Esophagus squamous epithelium (tissue), 5 donors: Measurements from ENCODE around the gene GXYLT1. TPM values are rescaled to one million over a fixed set of nuclear protein-coding genes. Genes with fewer than 3 reads are reported as not detected.

Experiments used
- DNase-seq: peaks from one replicate; lab custom pipeline; 2025; lab: John Stamatoyannopoulos, UW
- H3K27ac ChIP-seq, 4 donors: fragments of 200-600 bp; sonication (generic); one replicate each; pipeline ENCODE4 v1.5.1; 2016 to 2019; ENCODE audit warnings: mild to moderate bottlenecking in 1 of 4
- H3K27me3 ChIP-seq, 4 donors: fragments of 200-600 bp; sonication (generic); 1 replicate in 3 of 4; 2 replicates in 1 of 4; pipeline versions ENCODE4 v1.5.1 to v1.6.0; 2017 to 2021; ENCODE audit warnings: antibody characterized with exemption in 1 of 4
- H3K36me3 ChIP-seq, 3 donors: fragments of 200-600 bp; sonication (generic); one replicate each; pipeline ENCODE4 v1.5.1; 2016 to 2019
- H3K4me1 ChIP-seq, 3 donors: fragments of 200-600 bp; sonication (generic); one replicate each; pipeline ENCODE4 v1.5.1; 2017 to 2019
- H3K4me3 ChIP-seq, 4 donors: fragments of 200-600 bp; sonication (generic); 1 replicate in 3 of 4; 2 replicates in 1 of 4; pipeline ENCODE4 v1.5.1; 2016 to 2019; ENCODE audit warnings: mild to moderate bottlenecking in 2 of 4, moderate library complexity in 1 of 4
- H3K9me3 ChIP-seq, 3 donors: fragments of 200-600 bp; sonication (generic); one replicate each; pipeline ENCODE4 v1.5.1; 2016 to 2019
- POLR2A ChIP-seq, 4 donors: fragments of 450-650 bp; IDR thresholded peaks; one replicate each; pipeline ENCODE4 v1.6.1; 2017; ENCODE audit warnings: antibody characterized with exemption in 4 of 4, mild to moderate bottlenecking in 4 of 4, moderate library complexity in 3 of 4
- WGBS, 2 donors: methylation state at CpG; one replicate each; pipeline ENCODE4 v1.1.5; 2018; 5-methylcytosine and 5-hydroxymethylcytosine counted together
- intact Hi-C: fragments of 100-400 bp; cut with DNase I; formaldehyde crosslinking; loops from one replicate; pipeline ENCODE4 v1.15.0; 2022
- total RNA-seq, 4 donors: library from RNA; depleted of rRNA; stranded (reverse); fragments of >200 nt; gene quantifications; one replicate each; pipeline ENCODE4 v1.1.0, GENCODE V29; 2016
- TF ChIP-seq, protein P1 (sequence below), 6 experiments: fragments of 450-650 bp in 4 of 6; fragments of 200-600 bp in 2 of 6; sonication (generic) in 2 of 6; IDR thresholded peaks; one replicate each; pipeline ENCODE4 v1.5.1; 2016 to 2019; ENCODE audit warnings: antibody characterized with exemption in 6 of 6, mild to moderate bottlenecking in 4 of 6, moderate library complexity in 4 of 6
- donor health status: DM: yes; HTN: yes; CAD: no.

Gene GXYLT1
- total RNA-seq, 4 donors from 2014 or later, result 6.8 to 14.1 (median 7.4) TPM

DNA sequence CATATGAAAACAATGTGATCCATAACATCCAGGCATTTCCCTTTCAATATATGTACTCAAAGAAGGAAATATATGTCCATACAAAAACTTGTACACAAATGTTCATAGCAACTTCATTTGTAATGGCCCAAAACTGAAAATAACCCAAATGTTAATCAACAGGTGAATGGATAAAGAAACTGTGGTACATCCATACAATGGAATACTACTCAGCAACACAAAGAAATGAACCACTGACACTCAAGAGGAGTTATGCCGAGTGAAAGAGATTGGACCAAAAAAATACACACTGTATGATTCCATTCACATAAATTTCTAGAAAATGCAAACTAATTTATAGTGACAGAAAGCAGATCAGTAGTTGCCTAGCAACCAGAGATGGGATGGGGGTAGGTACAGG, 30.3 kb upstream of the GXYLT1 start:
- no peaks in the 10 kb centered on the region for H3K27me3 ChIP-seq
- no peaks in the 10 kb centered on the region for H3K4me1 ChIP-seq
- WGBS, 2 donors, result 100% methylated on average over 1 of the region's 1 CpG
- intact Hi-C loops, result no loop called here
- no peaks in the 10 kb centered on the region for H3K9me3 ChIP-seq
- no peak for DNase-seq
- TF ChIP-seq, protein P1, sequence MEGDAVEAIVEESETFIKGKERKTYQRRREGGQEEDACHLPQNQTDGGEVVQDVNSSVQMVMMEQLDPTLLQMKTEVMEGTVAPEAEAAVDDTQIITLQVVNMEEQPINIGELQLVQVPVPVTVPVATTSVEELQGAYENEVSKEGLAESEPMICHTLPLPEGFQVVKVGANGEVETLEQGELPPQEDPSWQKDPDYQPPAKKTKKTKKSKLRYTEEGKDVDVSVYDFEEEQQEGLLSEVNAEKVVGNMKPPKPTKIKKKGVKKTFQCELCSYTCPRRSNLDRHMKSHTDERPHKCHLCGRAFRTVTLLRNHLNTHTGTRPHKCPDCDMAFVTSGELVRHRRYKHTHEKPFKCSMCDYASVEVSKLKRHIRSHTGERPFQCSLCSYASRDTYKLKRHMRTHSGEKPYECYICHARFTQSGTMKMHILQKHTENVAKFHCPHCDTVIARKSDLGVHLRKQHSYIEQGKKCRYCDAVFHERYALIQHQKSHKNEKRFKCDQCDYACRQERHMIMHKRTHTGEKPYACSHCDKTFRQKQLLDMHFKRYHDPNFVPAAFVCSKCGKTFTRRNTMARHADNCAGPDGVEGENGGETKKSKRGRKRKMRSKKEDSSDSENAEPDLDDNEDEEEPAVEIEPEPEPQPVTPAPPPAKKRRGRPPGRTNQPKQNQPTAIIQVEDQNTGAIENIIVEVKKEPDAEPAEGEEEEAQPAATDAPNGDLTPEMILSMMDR (IDR thresholded peaks at IDR 0.05), result no peak
- no peak for TF ChIP-seq POLR2A (IDR thresholded peaks at IDR 0.05)
- H3K4me3 ChIP-seq, result no peak overlapping the region
- no peak overlapping the region for H3K27ac ChIP-seq
- peaks cover 0 to 43% (median 0%) of the 10 kb centered on the region in 3 donors for H3K36me3 ChIP-seq

DNA sequence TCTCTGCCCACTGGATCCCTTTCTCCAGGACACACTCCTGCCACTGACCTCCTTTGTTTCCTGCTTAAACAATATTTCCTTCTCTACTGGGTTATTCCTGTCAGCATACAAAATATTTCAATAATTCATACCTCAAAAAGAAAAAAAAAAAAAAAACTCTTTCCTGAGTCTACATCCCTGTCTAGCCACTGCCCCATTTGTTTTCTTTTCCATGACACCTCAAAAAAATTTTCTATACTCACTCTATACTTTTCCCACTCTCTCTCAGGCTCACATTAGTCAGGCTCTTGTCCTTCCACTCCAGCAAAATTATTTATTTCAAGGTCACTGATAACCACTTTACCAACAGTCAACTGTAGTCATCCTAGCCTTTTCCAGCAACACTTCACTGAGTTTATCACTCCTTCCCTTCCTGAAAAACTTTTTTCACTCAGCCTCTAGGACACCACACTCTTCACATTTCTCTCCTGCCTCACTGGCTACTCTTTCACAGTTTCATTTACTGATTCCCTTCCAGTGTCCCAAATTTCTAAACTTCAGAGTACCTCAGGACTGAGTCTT, 29.4 kb upstream of the GXYLT1 start:
- Histone ChIP-seq H3K4me1 (no peaks in the 10 kb centered on the region), H3K36me3 (peaks cover 0 to 43% (median 0%) of the 10 kb centered on the region in 3 donors), H3K27ac (no peak overlapping the region), H3K9me3 (no peaks in the 10 kb centered on the region), H3K27me3 (no peaks in the 10 kb centered on the region), H3K4me3 (no peak overlapping the region)
- DNase-seq, result no peak
- intact Hi-C loops, result no loop called here
- TF ChIP-seq POLR2A (IDR thresholded peaks at IDR 0.05), result no peak
- TF ChIP-seq, protein P1 (IDR thresholded peaks at IDR 0.05), result no peak

DNA sequence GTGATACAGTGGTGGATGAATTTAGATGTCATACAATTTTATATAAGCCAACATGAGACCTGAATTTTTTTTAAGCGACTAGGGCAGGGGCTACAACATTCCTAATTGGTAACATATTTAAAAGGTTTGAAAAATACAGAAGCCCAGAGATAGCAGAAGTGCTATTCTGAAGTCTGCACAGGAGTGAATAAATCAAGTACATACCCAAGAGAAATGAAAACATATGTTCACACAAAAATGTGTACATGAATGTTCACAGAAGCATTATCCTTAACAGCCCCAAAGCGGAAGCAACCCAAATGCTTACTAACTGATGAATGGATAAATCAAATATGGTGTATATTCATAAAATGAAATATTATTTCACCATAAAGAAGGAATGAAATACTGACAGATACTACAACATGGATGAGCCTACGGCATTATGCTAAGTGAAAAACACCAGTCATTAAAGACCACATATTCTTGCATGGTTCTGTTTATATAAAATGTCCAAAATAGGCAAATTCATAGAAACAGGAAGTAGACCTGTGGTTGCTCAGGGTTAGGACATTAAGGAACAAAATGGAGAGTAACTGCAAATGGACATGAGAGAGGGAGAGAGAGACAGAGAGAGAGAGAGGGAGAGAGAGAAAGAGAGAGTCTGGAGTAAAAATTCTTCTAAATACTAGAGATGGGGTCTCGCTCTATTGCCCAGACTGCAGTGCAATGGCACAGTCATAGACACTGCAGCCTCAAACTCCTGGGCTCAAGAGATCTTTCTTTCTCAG, 28.0 kb upstream of the GXYLT1 start:
- Histone ChIP-seq H3K36me3 (peaks cover 0 to 39% (median 0%) of the 10 kb centered on the region in 3 donors), H3K9me3 (no peaks in the 10 kb centered on the region), H3K27me3 (no peaks in the 10 kb centered on the region), H3K4me3 (no peak overlapping the region), H3K4me1 (no peaks in the 10 kb centered on the region), H3K27ac (no peak overlapping the region)
- TF ChIP-seq, protein P1 (IDR thresholded peaks at IDR 0.05), result no peak
- TF ChIP-seq POLR2A (IDR thresholded peaks at IDR 0.05), result no peak
- intact Hi-C loops, result no loop called here
- 95% methylated on average over 4 of the region's 4 CpGs for WGBS, 2 donors
- DNase-seq, result no peak

DNA sequence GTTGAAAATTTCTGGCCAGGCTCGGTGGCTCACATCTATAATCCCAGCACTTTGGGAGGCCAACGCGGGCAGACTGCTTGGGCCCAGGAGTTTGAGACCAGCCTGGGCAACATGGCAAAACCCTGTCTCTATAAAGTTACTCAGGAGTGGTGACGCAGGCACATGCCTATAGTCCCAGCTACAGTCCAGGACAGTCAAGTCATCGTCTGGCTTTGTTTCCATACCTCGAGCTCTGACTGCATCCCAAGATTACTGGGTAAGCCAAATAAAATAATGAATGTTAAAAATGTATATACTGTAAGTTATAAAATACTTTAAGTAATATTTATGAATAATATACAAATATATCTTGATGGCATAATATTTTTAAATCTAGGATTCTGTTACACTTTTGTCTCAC, 23.0 kb upstream of the GXYLT1 start:
- H3K9me3 ChIP-seq, result no peaks in the 10 kb centered on the region
- H3K4me3 ChIP-seq, result no peak overlapping the region
- WGBS, 2 donors, result 90 to 96% methylated on average over 6 of the region's 6 CpGs
- H3K27ac ChIP-seq, result no peak overlapping the region
- TF ChIP-seq, protein P1 (IDR thresholded peaks at IDR 0.05), result no peak
- TF ChIP-seq POLR2A (IDR thresholded peaks at IDR 0.05), result no peak
- DNase-seq, result no peak
- no peaks in the 10 kb centered on the region for H3K27me3 ChIP-seq
- peaks cover 0 to 21% (median 0%) of the 10 kb centered on the region in 3 donors for H3K36me3 ChIP-seq
- no peaks in the 10 kb centered on the region for H3K4me1 ChIP-seq
- intact Hi-C loops, result no loop called here

DNA sequence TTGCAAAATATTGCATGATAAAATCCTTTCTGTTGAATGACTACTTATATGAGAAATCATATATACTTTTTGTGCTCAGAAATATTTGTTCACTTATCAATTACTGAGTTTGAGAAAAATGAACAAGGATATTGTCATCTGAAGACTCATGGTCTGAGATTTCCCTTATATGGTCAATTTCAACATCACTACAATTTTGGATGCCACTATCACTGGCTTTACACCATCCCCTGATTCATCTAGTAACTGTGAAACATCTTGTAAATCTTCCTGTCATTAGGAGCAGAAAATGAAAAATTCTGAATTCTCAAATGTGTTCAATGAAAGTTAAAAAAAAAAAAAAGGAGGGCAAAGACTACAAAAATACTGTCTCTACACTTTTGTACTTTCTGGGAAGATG, 21.8 kb upstream of the GXYLT1 start:
- intact Hi-C loops, result no loop called here
- TF ChIP-seq, protein P1 (IDR thresholded peaks at IDR 0.05), result no peak
- no peak for TF ChIP-seq POLR2A (IDR thresholded peaks at IDR 0.05)
- no peak overlapping the region for H3K4me3 ChIP-seq

More for the DNA sequence above, 21.8 kb upstream of the GXYLT1 start:
- H3K27me3 ChIP-seq, result no peaks in the 10 kb centered on the region
- no peak for DNase-seq
- H3K9me3 ChIP-seq, result no peaks in the 10 kb centered on the region
- no peaks in the 10 kb centered on the region for H3K4me1 ChIP-seq
- H3K36me3 ChIP-seq, result peaks cover 0 to 19% (median 0%) of the 10 kb centered on the region in 3 donors
- no peak overlapping the region for H3K27ac ChIP-seq
